GM19193 (cell line): Measurements from ENCODE around the gene SHF.

ENCODE experiments used
- POLR2A ChIP-seq: IDR thresholded peaks from 4 replicates; pipeline ENCODE4 v1.6.1; 2011; ENCODE audit not compliant: insufficient read depth, insufficient read length; ENCODE audit errors: extremely low read depth

The SHF gene

GRCh38 chr15:45203182-45203581, 15.4 kb upstream of the SHF start:
- no peak for TF ChIP-seq POLR2A

GRCh38 chr15:45201869-45202268, 14.1 kb upstream of the SHF start:
- no peak for TF ChIP-seq POLR2A

GRCh38 chr15:45201557-45201859, 13.7 kb upstream of the SHF start:
- no peak for TF ChIP-seq POLR2A

- no peak for TF ChIP-seq POLR2A
Observed at GRCh38 chr15:45200799-45201556, 13.2 kb upstream of the SHF start.

GRCh38 chr15:45200001-45200798, 12.4 kb upstream of the SHF start:
- peak; percentile 90 for TF ChIP-seq POLR2A

- no peak for TF ChIP-seq POLR2A
Observed at GRCh38 chr15:45199136-45199810, 11.5 kb upstream of the SHF start.

- peak; percentile 90 for TF ChIP-seq POLR2A
Observed at GRCh38 chr15:45198337-45199135, 10.8 kb upstream of the SHF start.

- TF ChIP-seq POLR2A = no peak
Observed at GRCh38 chr15:45197512-45197911, 9.7 kb upstream of the SHF start.

GRCh38 chr15:45187578-45187893, 230 bp downstream of the SHF start:
- no peak for TF ChIP-seq POLR2A

GRCh38 chr15:45186771-45187577, 792 bp downstream of the SHF start:
- no peak for TF ChIP-seq POLR2A

GRCh38 chr15:45185903-45186770, 1.6 kb downstream of the SHF start:
- no peak for TF ChIP-seq POLR2A

- no peak for TF ChIP-seq POLR2A
Observed at GRCh38 chr15:45185069-45185779, 2.5 kb downstream of the SHF start.

- no peak for TF ChIP-seq POLR2A
Observed at GRCh38 chr15:45184562-45185041, 3.2 kb downstream of the SHF start.
